Mesothelial cell of epicardium (in vitro differentiated cells): ENCODE results near the gene MRPL16. TPM values are rescaled to one million over a fixed set of nuclear protein-coding genes. Genes with fewer than 3 reads are reported as not detected.
"Not testable (repeated sequence)": the region's sequence is repeated elsewhere in the genome, so short reads cannot be mapped to it uniquely, and the experiment has no call there.

Experiments
- DNase-seq, 2 experiments: peaks; one replicate each; pipeline ENCODE4 v3.0.0; 2021; ENCODE audit warnings: low spot score in 2 of 2; ENCODE audit not compliant: unreplicated experiment in 2 of 2
- H3K27ac Mint-ChIP-seq: 2 replicates; pipeline ENCODE4 v1.8.0; 2021; ENCODE audit warnings: mixed read lengths
- H3K27me3 Mint-ChIP-seq: 2 replicates; pipeline ENCODE4 v1.8.0; 2021; ENCODE audit warnings: low read depth, mixed read lengths
- H3K36me3 Mint-ChIP-seq: 2 replicates; pipeline ENCODE4 v1.8.0; 2021; ENCODE audit warnings: mixed read lengths
- H3K4me1 Mint-ChIP-seq: 2 replicates; pipeline ENCODE4 v1.8.0; 2021; ENCODE audit warnings: mixed read lengths
- H3K4me3 Mint-ChIP-seq: 2 replicates; pipeline ENCODE4 v1.8.0; 2021; ENCODE audit warnings: mild to moderate bottlenecking, moderate library complexity, mixed read lengths
- H3K9me3 Mint-ChIP-seq: 2 replicates; pipeline ENCODE4 v1.8.0; 2021; ENCODE audit warnings: mixed read lengths
- total RNA-seq: library from RNA; stranded (reverse); gene quantifications from 3 replicates; pipeline ENCODE4 v1.2.1, GENCODE V29; 2021
- TF ChIP-seq, protein P1 (sequence below): fragments of 200-600 bp; sonication (generic); IDR thresholded peaks from one replicate; pipeline ENCODE4 v1.5.0; 2021; ENCODE audit warnings: antibody characterized with exemption; ENCODE audit not compliant: unreplicated experiment

MRPL16 gene
- total RNA-seq, 1 donor from 2014 or later: 42.3 TPM

DNA sequence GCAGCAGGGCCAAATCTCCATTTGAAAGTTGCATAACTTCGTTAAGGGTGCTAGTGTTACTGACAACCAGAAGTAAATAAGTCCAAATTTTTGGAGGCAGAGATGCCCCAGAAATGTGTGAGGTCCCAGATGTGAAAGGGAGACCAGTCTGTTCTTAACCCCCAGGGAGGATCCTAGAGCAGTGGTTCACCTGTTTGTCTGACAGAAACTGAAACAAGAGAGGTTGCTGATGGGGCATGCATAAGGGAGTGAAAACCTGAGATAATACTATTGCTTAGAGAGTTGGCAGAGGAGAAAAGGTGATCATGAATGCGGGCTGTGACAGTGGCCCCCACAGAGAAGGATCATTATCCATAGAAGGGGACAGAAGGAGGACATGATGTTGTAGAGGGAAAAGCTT is 30.9 kb upstream of the MRPL16 start:
- H3K9me3 Mint-ChIP-seq: no peaks in the 10 kb centered on the region
- no peak overlapping the region for H3K27ac Mint-ChIP-seq
- H3K4me3 Mint-ChIP-seq: no peak overlapping the region
- TF ChIP-seq, protein P1, sequence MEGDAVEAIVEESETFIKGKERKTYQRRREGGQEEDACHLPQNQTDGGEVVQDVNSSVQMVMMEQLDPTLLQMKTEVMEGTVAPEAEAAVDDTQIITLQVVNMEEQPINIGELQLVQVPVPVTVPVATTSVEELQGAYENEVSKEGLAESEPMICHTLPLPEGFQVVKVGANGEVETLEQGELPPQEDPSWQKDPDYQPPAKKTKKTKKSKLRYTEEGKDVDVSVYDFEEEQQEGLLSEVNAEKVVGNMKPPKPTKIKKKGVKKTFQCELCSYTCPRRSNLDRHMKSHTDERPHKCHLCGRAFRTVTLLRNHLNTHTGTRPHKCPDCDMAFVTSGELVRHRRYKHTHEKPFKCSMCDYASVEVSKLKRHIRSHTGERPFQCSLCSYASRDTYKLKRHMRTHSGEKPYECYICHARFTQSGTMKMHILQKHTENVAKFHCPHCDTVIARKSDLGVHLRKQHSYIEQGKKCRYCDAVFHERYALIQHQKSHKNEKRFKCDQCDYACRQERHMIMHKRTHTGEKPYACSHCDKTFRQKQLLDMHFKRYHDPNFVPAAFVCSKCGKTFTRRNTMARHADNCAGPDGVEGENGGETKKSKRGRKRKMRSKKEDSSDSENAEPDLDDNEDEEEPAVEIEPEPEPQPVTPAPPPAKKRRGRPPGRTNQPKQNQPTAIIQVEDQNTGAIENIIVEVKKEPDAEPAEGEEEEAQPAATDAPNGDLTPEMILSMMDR: no peak
- no peaks in the 10 kb centered on the region for H3K27me3 Mint-ChIP-seq
- no peak for DNase-seq
- H3K4me1 Mint-ChIP-seq: no peaks in the 10 kb centered on the region
- no peaks in the 10 kb centered on the region for H3K36me3 Mint-ChIP-seq

DNA sequence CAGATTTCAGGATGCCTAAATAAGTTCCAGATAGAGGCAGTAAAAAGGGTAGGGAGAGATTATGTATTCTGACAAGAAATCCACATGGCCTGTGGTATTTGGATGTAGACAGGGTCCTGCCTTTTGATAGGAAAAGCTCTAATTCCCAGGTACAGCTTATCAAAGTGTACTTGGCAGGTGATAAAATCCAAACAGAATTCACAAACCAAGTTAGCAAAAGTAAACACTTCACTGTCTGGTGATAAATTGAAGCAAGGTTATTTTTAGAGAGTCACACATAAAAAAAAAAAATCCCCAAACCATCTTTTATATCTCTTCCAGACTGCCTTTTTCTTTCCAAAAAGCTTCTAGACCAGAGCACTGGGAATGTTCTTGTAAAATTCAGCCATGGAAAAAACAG is 29.0 kb upstream of the MRPL16 start:
- Mint-ChIP-seq H3K4me1 (no peaks in the 10 kb centered on the region), H3K9me3 (no peaks in the 10 kb centered on the region), H3K4me3 (no peak overlapping the region), H3K27ac (no peak overlapping the region), H3K36me3 (no peaks in the 10 kb centered on the region), H3K27me3 (no peaks in the 10 kb centered on the region)
- DNase-seq: no peak
- TF ChIP-seq, protein P1: no peak

DNA sequence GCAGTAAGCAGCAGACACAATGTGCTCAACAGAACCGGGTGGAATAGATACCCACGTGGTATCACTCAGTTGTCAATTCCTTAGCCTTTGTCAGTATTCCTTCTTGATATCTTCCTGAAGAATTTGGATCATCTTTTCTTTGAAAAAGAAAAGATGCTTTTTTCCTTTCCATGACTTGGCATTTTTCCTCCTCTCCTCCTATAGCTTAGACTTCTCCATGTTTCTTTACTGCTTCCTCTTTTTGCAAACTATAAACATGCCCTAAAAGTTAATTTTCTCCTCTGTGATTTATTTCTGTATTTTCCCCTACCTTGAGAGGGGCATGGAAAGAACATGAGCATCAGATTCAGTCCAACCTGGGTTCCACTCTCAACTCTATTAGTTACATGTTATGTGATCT is 23.0 kb upstream of the MRPL16 start:
- DNase-seq: no peak
- no peaks in the 10 kb centered on the region for H3K27me3 Mint-ChIP-seq
- H3K27ac Mint-ChIP-seq: no peak overlapping the region

DNA sequence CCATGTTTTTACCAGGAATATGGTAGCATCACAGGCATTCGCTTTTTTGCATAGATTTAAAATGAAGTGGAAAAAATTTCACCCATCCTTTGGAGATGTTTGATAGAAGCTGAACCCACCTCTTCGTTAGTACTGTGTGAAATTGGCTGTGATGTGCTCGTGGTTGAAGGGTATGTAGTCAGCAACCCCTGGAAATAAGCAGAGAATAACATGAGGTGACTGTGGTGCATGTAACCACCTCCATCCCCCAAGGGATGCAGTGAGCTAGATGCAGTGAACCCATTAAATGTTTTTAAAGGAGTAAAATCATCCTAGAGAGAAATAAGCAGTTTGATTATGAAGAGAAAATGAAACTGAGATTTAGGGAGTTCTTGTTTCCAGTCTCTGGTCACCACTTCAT is 18.8 kb upstream of the MRPL16 start:
- no peak for DNase-seq
- H3K9me3 Mint-ChIP-seq: no peaks in the 10 kb centered on the region
- H3K4me3 Mint-ChIP-seq: no peak overlapping the region
- H3K4me1 Mint-ChIP-seq: no peaks in the 10 kb centered on the region
- H3K27me3 Mint-ChIP-seq: no peaks in the 10 kb centered on the region
- no peaks in the 10 kb centered on the region for H3K36me3 Mint-ChIP-seq
- no peak overlapping the region for H3K27ac Mint-ChIP-seq
- TF ChIP-seq, protein P1: no peak

More for the DNA sequence above, 23.0 kb upstream of the MRPL16 start:
- Mint-ChIP-seq H3K4me3 (no peak overlapping the region), H3K4me1 (no peaks in the 10 kb centered on the region), H3K36me3 (no peaks in the 10 kb centered on the region), H3K9me3 (no peaks in the 10 kb centered on the region)
- TF ChIP-seq, protein P1: no peak

DNA sequence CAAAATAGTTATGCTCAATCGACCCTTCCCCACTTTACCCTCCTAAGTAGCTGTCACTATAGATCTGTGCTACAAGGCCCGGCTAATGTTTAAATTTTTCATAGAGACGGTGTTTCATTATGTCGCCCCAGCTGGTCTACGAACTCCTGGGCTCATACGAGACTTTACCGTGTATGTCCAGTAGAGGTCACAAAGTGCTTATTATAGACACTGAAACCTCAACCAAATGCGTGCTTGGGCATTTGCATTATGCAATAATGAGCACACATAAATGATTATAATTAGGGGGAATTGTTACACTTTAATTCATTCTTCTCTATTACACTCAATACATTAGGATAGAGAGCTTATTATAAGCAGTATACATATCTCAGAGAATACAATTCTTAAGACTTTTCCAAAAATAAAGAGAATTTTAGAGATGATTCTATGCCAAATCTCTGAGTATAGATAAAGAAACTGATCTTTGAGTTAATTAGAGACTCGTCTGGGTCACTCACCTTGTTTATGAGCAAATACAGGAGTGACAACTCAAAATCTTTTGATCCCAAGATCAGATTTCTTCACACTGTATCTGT is 12.5 kb upstream of the MRPL16 start:
- H3K4me1 Mint-ChIP-seq: no peaks in the 10 kb centered on the region
- no peak overlapping the region for H3K4me3 Mint-ChIP-seq
- TF ChIP-seq, protein P1: peak; percentile 32
- no peak overlapping the region for H3K27ac Mint-ChIP-seq
- no peaks in the 10 kb centered on the region for H3K36me3 Mint-ChIP-seq
- H3K9me3 Mint-ChIP-seq: no peaks in the 10 kb centered on the region
- H3K27me3 Mint-ChIP-seq: no peaks in the 10 kb centered on the region
- DNase-seq: no peak

DNA sequence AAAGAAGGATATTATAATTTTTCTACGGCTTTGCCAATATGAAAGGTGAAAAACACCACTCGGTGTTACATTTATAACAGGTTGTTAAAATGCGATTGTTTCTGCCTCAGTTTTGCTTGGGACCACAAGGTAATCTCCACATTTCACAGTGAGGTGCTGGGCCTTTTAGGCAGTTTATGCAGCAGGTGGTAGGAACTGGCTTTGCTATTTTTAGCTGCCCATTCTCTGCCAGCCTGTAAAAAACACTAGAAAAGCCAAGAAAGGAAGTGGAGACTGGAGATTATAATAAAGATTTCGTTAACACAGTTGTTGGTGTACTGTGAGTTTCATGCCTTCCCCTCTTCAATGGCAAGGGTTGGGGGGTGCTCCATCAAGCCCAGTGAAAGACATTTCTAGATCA is 8.0 kb upstream of the MRPL16 start:
- no peaks in the 10 kb centered on the region for H3K9me3 Mint-ChIP-seq
- no peak overlapping the region for H3K27ac Mint-ChIP-seq
- H3K4me1 Mint-ChIP-seq: no peaks in the 10 kb centered on the region
- DNase-seq: no peak
- no peaks in the 10 kb centered on the region for H3K36me3 Mint-ChIP-seq
- H3K4me3 Mint-ChIP-seq: no peak overlapping the region
- TF ChIP-seq, protein P1: no peak
- peaks cover 12% of the 10 kb centered on the region for H3K27me3 Mint-ChIP-seq

DNA sequence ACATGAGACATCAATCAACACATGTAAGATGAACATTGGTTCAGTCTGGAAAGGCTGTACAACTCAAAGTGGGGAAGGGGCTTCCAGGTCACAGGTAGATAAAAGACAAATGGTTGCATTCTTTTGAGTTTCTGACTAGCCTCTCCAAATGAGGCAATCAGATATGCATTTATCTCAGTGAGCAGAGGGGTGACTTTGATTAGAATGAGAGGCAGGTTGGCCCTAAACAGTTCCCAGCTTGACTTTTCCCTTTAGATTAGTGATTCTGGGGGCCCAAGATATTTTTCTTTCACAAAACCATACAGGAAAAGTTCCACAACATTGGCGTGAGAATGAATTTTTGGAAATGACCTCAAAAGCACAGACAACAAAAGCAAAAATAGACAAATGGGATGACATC is 5.9 kb upstream of the MRPL16 start:
- H3K36me3 Mint-ChIP-seq, DNase-seq, H3K27ac Mint-ChIP-seq, H3K4me1 Mint-ChIP-seq, H3K4me3 Mint-ChIP-seq, H3K9me3 Mint-ChIP-seq: not testable (repeated sequence)
- peaks cover 12% of the 10 kb centered on the region for H3K27me3 Mint-ChIP-seq
